Measurements from ENCODE around the gene SELENOI.

The SELENOI gene

GRCh38 chr2:26421961-26422360 is 76.0 kb downstream of the SELENOI start:
- no peak for TF ChIP-seq CTCF (IDR thresholded peaks at IDR 0.05)

- no peak for TF ChIP-seq CTCF (IDR thresholded peaks at IDR 0.05)
These were observed 77.1 kb downstream of the SELENOI start for GRCh38 chr2:26422947-26423629.

GRCh38 chr2:26423750-26424149 is 77.8 kb downstream of the SELENOI start:
- TF ChIP-seq CTCF (IDR thresholded peaks at IDR 0.05) = no peak

GRCh38 chr2:26424221-26424620 is 78.3 kb downstream of the SELENOI start:
- no peak for TF ChIP-seq CTCF (IDR thresholded peaks at IDR 0.05)

GRCh38 chr2:26428846-26429245 is 82.9 kb downstream of the SELENOI start:
- no peak for TF ChIP-seq CTCF (IDR thresholded peaks at IDR 0.05)

GRCh38 chr2:26429779-26430578 is 84.0 kb downstream of the SELENOI start:
- no peak for TF ChIP-seq CTCF (IDR thresholded peaks at IDR 0.05)

- no peak for TF ChIP-seq CTCF (IDR thresholded peaks at IDR 0.05)
These were observed 84.9 kb downstream of the SELENOI start for GRCh38 chr2:26430826-26431225.

All from LNCAP (cell line).